Measurements from ENCODE around the gene TMEM163. TPM values are rescaled to one million over a fixed set of nuclear protein-coding genes. Genes with fewer than 3 reads are reported as not detected.

Gene TMEM163
- total RNA-seq, 1 donor: not detected

- no peak for DNase-seq (ENCODE audit: low read depth)
- H3K4me3 ChIP-seq (ENCODE audit: low read depth, low read length): no peak overlapping the region
- TF ChIP-seq, protein P1, sequence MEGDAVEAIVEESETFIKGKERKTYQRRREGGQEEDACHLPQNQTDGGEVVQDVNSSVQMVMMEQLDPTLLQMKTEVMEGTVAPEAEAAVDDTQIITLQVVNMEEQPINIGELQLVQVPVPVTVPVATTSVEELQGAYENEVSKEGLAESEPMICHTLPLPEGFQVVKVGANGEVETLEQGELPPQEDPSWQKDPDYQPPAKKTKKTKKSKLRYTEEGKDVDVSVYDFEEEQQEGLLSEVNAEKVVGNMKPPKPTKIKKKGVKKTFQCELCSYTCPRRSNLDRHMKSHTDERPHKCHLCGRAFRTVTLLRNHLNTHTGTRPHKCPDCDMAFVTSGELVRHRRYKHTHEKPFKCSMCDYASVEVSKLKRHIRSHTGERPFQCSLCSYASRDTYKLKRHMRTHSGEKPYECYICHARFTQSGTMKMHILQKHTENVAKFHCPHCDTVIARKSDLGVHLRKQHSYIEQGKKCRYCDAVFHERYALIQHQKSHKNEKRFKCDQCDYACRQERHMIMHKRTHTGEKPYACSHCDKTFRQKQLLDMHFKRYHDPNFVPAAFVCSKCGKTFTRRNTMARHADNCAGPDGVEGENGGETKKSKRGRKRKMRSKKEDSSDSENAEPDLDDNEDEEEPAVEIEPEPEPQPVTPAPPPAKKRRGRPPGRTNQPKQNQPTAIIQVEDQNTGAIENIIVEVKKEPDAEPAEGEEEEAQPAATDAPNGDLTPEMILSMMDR (IDR thresholded peaks at IDR 0.05; ENCODE audit: insufficient read depth, low read depth, low read length): no peak
These were observed 306.2 kb downstream of the TMEM163 start for GRCh38 chr2:134412639-134412999.

GRCh38 chr2:134411828-134412638 is 306.8 kb downstream of the TMEM163 start:
- peak; percentile 91 for DNase-seq (ENCODE audit: low read depth)
- no peak overlapping the region for H3K4me3 ChIP-seq (ENCODE audit: low read depth, low read length)
- TF ChIP-seq, protein P1 (IDR thresholded peaks at IDR 0.05; ENCODE audit: insufficient read depth, low read depth, low read length): peak; percentile 81

- DNase-seq (ENCODE audit: low read depth): no peak
- no peak overlapping the region for H3K4me3 ChIP-seq (ENCODE audit: low read depth, low read length)
- TF ChIP-seq, protein P1 (IDR thresholded peaks at IDR 0.05; ENCODE audit: insufficient read depth, low read depth, low read length): no peak
These were observed 307.4 kb downstream of the TMEM163 start for GRCh38 chr2:134411279-134411827.

DNA sequence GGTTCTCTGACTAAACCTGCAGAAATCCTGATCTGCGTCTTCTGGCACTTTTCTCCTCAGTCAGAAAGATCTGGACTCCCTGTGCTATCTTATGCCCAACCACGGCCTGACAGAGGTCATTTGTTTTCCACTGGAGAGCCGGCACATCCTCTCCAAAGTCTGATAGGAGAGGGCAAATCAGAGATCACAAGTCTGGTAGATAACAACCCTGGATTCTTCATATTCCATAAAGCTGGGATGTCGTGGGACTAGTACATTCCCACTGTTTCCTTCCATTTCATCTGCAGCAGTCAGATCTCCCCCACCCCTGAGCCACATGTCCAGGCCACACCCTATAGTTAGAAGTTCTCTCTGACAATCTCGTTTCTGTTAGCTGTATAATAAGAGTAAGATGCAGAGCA is 308.0 kb downstream of the TMEM163 start:
- TF ChIP-seq, protein P1 (IDR thresholded peaks at IDR 0.05; ENCODE audit: insufficient read depth, low read depth, low read length): no peak
- no peak overlapping the region for H3K4me3 ChIP-seq (ENCODE audit: low read depth, low read length)
- DNase-seq (ENCODE audit: low read depth): peak; percentile 94

DNA sequence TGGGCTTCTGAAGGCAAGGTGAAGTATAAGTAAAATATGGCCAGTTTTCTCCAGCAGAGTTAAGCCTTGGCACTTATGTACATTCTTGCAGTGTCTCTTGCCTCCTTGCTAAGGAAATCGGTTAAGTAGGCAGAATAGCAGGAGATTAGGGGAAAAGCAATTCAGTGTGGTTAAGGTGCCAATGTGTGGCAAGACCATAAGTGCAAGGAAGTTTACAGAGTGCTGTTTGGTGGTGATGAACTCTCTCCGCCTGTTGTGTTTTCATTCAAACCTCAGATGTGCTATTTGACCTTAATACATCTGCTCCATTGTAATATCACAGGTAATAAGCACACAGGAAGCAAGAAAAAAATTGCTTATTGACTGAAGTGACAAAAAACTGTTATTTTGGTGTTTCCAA is 308.8 kb downstream of the TMEM163 start:
- H3K4me3 ChIP-seq (ENCODE audit: low read depth, low read length): no peak overlapping the region
- TF ChIP-seq, protein P1 (IDR thresholded peaks at IDR 0.05; ENCODE audit: insufficient read depth, low read depth, low read length): no peak
- no peak for DNase-seq (ENCODE audit: low read depth)

DNA sequence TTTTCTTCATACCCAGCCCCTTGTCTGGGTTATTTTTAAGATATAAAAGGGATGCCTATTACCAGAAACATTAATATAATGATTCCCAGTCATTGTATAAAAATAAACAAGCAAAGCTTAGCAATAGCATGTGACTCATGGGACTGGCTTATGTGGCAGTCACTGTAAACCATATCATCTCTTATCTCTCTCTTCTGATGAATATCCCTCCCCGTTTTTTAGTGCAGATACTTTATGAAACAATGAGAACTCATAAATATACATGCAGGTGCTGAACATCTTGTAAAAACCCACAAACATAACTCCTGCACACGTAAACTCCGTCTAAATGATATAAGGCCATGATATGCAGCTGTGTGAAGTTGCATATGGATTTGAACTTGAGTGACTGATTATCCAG is 310.0 kb downstream of the TMEM163 start:
- H3K4me3 ChIP-seq (ENCODE audit: low read depth, low read length): no peak overlapping the region
- TF ChIP-seq, protein P1 (IDR thresholded peaks at IDR 0.05; ENCODE audit: insufficient read depth, low read depth, low read length): no peak
- DNase-seq (ENCODE audit: low read depth): peak; percentile 86
